ENCODE measurements around the gene BMP7. TPM values are rescaled to one million over a fixed set of nuclear protein-coding genes. Genes with fewer than 3 reads are reported as not detected.

BMP7 gene
- total RNA-seq, 1 donor = not detected

DNA sequence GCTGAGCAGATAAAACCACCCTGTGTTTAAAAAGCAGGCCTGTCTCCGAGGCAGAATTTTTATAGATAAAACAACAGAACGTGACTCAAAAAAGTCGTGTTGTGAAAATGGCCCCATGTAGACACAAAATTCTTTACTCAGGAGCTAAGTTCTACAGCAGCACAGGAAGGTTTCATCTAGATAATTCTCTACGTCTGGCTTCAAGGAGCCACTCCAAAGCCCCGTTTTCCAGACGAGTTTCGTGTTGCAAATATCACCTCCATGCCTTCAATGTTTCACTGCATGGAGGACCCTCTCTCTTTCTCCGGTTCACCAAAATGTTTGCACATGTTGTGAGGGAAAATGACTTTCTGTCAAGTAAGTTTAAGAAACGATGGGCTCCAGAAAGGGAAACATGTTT is 12.0 kb upstream of the BMP7 start:
- Histone ChIP-seq H3K27me3 (ENCODE audit: insufficient read depth, low read length) (peaks cover 7% of the 10 kb centered on the region), H3K9me3 (ENCODE audit: low read depth, low read length) (no peaks in the 10 kb centered on the region), H4K20me1 (ENCODE audit: insufficient read depth, low read length) (no peaks in the 10 kb centered on the region), H3K4me1 (ENCODE audit: insufficient read depth, low read length) (no peaks in the 10 kb centered on the region), H2AFZ (ENCODE audit: low read length) (no peak overlapping the region), H3K27ac (ENCODE audit: low read depth, low read length) (no peak overlapping the region), H3K4me2 (ENCODE audit: insufficient read depth, low read length) (no peak overlapping the region), H3K79me2 (ENCODE audit: insufficient read depth, low read length) (no peaks in the 10 kb centered on the region), H3K4me3 (ENCODE audit: insufficient read depth, low read length) (no peak overlapping the region), H3K36me3 (ENCODE audit: insufficient read depth, low read length) (no peaks in the 10 kb centered on the region)
- DNase-seq (ENCODE audit: insufficient read length, low spot score, missing footprints) = no peak
- TF ChIP-seq, protein P1, sequence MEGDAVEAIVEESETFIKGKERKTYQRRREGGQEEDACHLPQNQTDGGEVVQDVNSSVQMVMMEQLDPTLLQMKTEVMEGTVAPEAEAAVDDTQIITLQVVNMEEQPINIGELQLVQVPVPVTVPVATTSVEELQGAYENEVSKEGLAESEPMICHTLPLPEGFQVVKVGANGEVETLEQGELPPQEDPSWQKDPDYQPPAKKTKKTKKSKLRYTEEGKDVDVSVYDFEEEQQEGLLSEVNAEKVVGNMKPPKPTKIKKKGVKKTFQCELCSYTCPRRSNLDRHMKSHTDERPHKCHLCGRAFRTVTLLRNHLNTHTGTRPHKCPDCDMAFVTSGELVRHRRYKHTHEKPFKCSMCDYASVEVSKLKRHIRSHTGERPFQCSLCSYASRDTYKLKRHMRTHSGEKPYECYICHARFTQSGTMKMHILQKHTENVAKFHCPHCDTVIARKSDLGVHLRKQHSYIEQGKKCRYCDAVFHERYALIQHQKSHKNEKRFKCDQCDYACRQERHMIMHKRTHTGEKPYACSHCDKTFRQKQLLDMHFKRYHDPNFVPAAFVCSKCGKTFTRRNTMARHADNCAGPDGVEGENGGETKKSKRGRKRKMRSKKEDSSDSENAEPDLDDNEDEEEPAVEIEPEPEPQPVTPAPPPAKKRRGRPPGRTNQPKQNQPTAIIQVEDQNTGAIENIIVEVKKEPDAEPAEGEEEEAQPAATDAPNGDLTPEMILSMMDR (IDR thresholded peaks at IDR 0.05; ENCODE audit: extremely low read depth, low read depth, low read length) = no peak

- Histone ChIP-seq H4K20me1 (ENCODE audit: insufficient read depth, low read length) (no peaks in the 10 kb centered on the region), H3K27ac (ENCODE audit: low read depth, low read length) (no peak overlapping the region), H3K4me2 (ENCODE audit: insufficient read depth, low read length) (no peak overlapping the region), H3K27me3 (ENCODE audit: insufficient read depth, low read length) (peaks cover 2% of the 10 kb centered on the region), H3K4me1 (ENCODE audit: insufficient read depth, low read length) (no peaks in the 10 kb centered on the region), H2AFZ (ENCODE audit: low read length) (no peak overlapping the region), H3K4me3 (ENCODE audit: insufficient read depth, low read length) (no peak overlapping the region), H3K9me3 (ENCODE audit: low read depth, low read length) (no peaks in the 10 kb centered on the region), H3K36me3 (ENCODE audit: insufficient read depth, low read length) (no peaks in the 10 kb centered on the region), H3K79me2 (ENCODE audit: insufficient read depth, low read length) (no peaks in the 10 kb centered on the region)
- DNase-seq (ENCODE audit: insufficient read length, low spot score, missing footprints) = no peak
- TF ChIP-seq, protein P1 (IDR thresholded peaks at IDR 0.05; ENCODE audit: extremely low read depth, low read depth, low read length) = no peak
Observed at GRCh38 chr20:57277398-57278105, 11.1 kb upstream of the BMP7 start.

- Histone ChIP-seq H2AFZ (ENCODE audit: low read length) (no peak overlapping the region), H3K79me2 (ENCODE audit: insufficient read depth, low read length) (no peaks in the 10 kb centered on the region), H3K4me1 (ENCODE audit: insufficient read depth, low read length) (no peaks in the 10 kb centered on the region), H3K27ac (ENCODE audit: low read depth, low read length) (no peak overlapping the region), H3K36me3 (ENCODE audit: insufficient read depth, low read length) (no peaks in the 10 kb centered on the region), H3K4me3 (ENCODE audit: insufficient read depth, low read length) (no peak overlapping the region), H3K4me2 (ENCODE audit: insufficient read depth, low read length) (no peak overlapping the region), H4K20me1 (ENCODE audit: insufficient read depth, low read length) (no peaks in the 10 kb centered on the region), H3K27me3 (ENCODE audit: insufficient read depth, low read length) (no peaks in the 10 kb centered on the region), H3K9me3 (ENCODE audit: low read depth, low read length) (no peaks in the 10 kb centered on the region)
- TF ChIP-seq, protein P1 (IDR thresholded peaks at IDR 0.05; ENCODE audit: extremely low read depth, low read depth, low read length) = no peak
- no peak for DNase-seq (ENCODE audit: insufficient read length, low spot score, missing footprints)
Observed at GRCh38 chr20:57276221-57276620, 9.8 kb upstream of the BMP7 start.

GRCh38 chr20:57275813-57276212 is 9.4 kb upstream of the BMP7 start:
- no peaks in the 10 kb centered on the region for H3K27me3 ChIP-seq (ENCODE audit: insufficient read depth, low read length)

More at GRCh38 chr20:57275813-57276212, 9.4 kb upstream of the BMP7 start:
- no peak overlapping the region for H3K4me2 ChIP-seq (ENCODE audit: insufficient read depth, low read length)
- no peak overlapping the region for H2AFZ ChIP-seq (ENCODE audit: low read length)
- H3K4me1 ChIP-seq (ENCODE audit: insufficient read depth, low read length) = no peaks in the 10 kb centered on the region
- TF ChIP-seq, protein P1 (IDR thresholded peaks at IDR 0.05; ENCODE audit: extremely low read depth, low read depth, low read length) = no peak
- H3K4me3 ChIP-seq (ENCODE audit: insufficient read depth, low read length) = no peak overlapping the region
- no peaks in the 10 kb centered on the region for H3K79me2 ChIP-seq (ENCODE audit: insufficient read depth, low read length)
- no peaks in the 10 kb centered on the region for H3K9me3 ChIP-seq (ENCODE audit: low read depth, low read length)
- no peak for DNase-seq (ENCODE audit: insufficient read length, low spot score, missing footprints)
- no peak overlapping the region for H3K27ac ChIP-seq (ENCODE audit: low read depth, low read length)
- no peaks in the 10 kb centered on the region for H4K20me1 ChIP-seq (ENCODE audit: insufficient read depth, low read length)
- no peaks in the 10 kb centered on the region for H3K36me3 ChIP-seq (ENCODE audit: insufficient read depth, low read length)

Data from osteoblast (primary cell).